CD4-positive, alpha-beta T cell (primary cell): ENCODE measurements around the gene CDH4. TPM values are rescaled to one million over a fixed set of nuclear protein-coding genes. Genes with fewer than 3 reads are reported as not detected.

Experiments
- ATAC-seq: fragments of 200-7000 bp; cut with Tn5 transposase; one replicate; pipeline ENCODE4 v1.10.0; 2022; ENCODE audit warnings: mild to moderate bottlenecking; ENCODE audit not compliant: poor library complexity
- CTCF ChIA-PET: fragments of 350-600 bp; sonication (Branson Sonifier 250); formaldehyde crosslinking; loops from one replicate; lab custom pipeline; 2021; ENCODE audit warnings: antibody characterized with exemption, inconsistent platforms; lab: Charles Lee
- POLR2A ChIA-PET: fragments of 350-600 bp; sonication (Branson Sonifier 250); formaldehyde crosslinking; loops from one replicate; lab custom pipeline; 2021; ENCODE audit warnings: antibody characterized with exemption, inconsistent platforms; lab: Charles Lee
- DNase-seq, 14 experiments: peaks; one replicate each; pipeline ENCODE4 v3.0.0-alpha.2; 2013 to 2020; ENCODE audit warnings: mixed read lengths in 2 of 14
- H3K27ac ChIP-seq, 2 donors: one replicate each; pipeline versions ENCODE4 v1.5.1 to v1.7.0; 2013; ENCODE audit warnings: low read length in 2 of 2, low read depth in 1 of 2, mild to moderate bottlenecking in 1 of 2
- H3K27me3 ChIP-seq, 2 experiments: 1 replicate in 1 of 2; 2 replicates in 1 of 2; pipeline versions ENCODE4 v1.6.1 to v1.7.0; 2013; ENCODE audit warnings: low read length in 2 of 2, control low read depth in 1 of 2, mild to moderate bottlenecking in 1 of 2, moderate library complexity in 1 of 2; ENCODE audit not compliant: insufficient read depth in 2 of 2, control insufficient read depth in 1 of 2
- H3K36me3 ChIP-seq: one replicate; pipeline ENCODE4 v1.6.1; 2013; ENCODE audit warnings: low read length, control low read depth; ENCODE audit not compliant: insufficient read depth
- H3K4me1 ChIP-seq: one replicate; pipeline ENCODE4 v1.6.1; 2013; ENCODE audit warnings: low read length, control low read depth; ENCODE audit not compliant: insufficient read depth
- H3K4me3 ChIP-seq: one replicate; pipeline ENCODE4 v1.5.1; 2013; ENCODE audit warnings: mild to moderate bottlenecking, low read length, moderate library complexity
- H3K9me3 ChIP-seq, 2 experiments: 1 replicate in 1 of 2; 2 replicates in 1 of 2; pipeline versions ENCODE4 v1.6.1 to v1.7.0; 2013; ENCODE audit warnings: low read length in 2 of 2, mild to moderate bottlenecking in 2 of 2, control low read depth in 1 of 2, moderate library complexity in 1 of 2; ENCODE audit not compliant: control insufficient read depth in 1 of 2, insufficient read depth in 1 of 2
- H3K27ac Mint-ChIP-seq: one replicate; pipeline ENCODE4 v1.8.0; 2020; ENCODE audit warnings: mixed read lengths
- H3K27me3 Mint-ChIP-seq: one replicate; pipeline ENCODE4 v1.8.0; 2021; ENCODE audit warnings: mixed read lengths
- H3K36me3 Mint-ChIP-seq: one replicate; pipeline ENCODE4 v1.8.0; 2021; ENCODE audit warnings: low read depth, mixed read lengths
- H3K4me1 Mint-ChIP-seq: one replicate; pipeline ENCODE4 v1.8.0; 2021; ENCODE audit warnings: low read depth, mixed read lengths
- H3K4me3 Mint-ChIP-seq: one replicate; pipeline ENCODE4 v1.8.0; 2020; ENCODE audit warnings: mild to moderate bottlenecking, mixed read lengths
- H3K9me3 Mint-ChIP-seq: one replicate; pipeline ENCODE4 v1.8.0; 2020; ENCODE audit warnings: mixed read lengths
- CTCF ChIP-seq: fragments of 200-600 bp; IDR thresholded peaks from one replicate; pipeline ENCODE4 v1.8.0; 2022; ENCODE audit warnings: antibody characterized with exemption, mild to moderate bottlenecking
- intact Hi-C, 2 experiments: fragments of 100-400 bp; cut with DNase I in 1 of 2; cut with micrococcal nuclease in 1 of 2; formaldehyde crosslinking; loops; one replicate each; pipeline versions ENCODE4 v1.15.1 to v1.9.0; 2023 to 2025; cut with DNase I, micrococcal nuclease
- total RNA-seq, 174 experiments: library from RNA in 2 of 174; stranded (reverse) in 2 of 174; gene quantifications; one replicate each; pipeline ENCODE4 v1.2.3 and lab custom pipeline; 2021 to 2026

CDH4 gene
- total RNA-seq, 2 experiments from 2014 or later: 0.11 TPM

GRCh38 chr20:61205769-61206168 lies 46.3 kb upstream of the CDH4 start:
- intact Hi-C loops: no loop called here
- H3K9me3 Mint-ChIP-seq: no peaks in the 10 kb centered on the region
- H3K4me3 ChIP-seq: no peak overlapping the region
- no peak overlapping the region for H3K4me3 Mint-ChIP-seq
- TF ChIP-seq CTCF: no peak
- DNase-seq (no peak), ATAC-seq (no peak)
- H3K4me1 ChIP-seq: no peaks in the 10 kb centered on the region
- H3K27ac Mint-ChIP-seq: no peak overlapping the region
- H3K36me3 Mint-ChIP-seq: no peaks in the 10 kb centered on the region
- no peaks in the 10 kb centered on the region for H3K4me1 Mint-ChIP-seq
- H3K36me3 ChIP-seq: no peaks in the 10 kb centered on the region
- ChIA-PET CTCF (no interaction called here), POLR2A (no interaction called here)
- H3K27me3 Mint-ChIP-seq: peaks cover 10% of the 10 kb centered on the region
- H3K27me3 ChIP-seq: peaks cover 0 to 6% of the 10 kb centered on the region in 2 experiments
- no peak overlapping the region for H3K27ac ChIP-seq
- H3K9me3 ChIP-seq: no peaks in the 10 kb centered on the region

DNA sequence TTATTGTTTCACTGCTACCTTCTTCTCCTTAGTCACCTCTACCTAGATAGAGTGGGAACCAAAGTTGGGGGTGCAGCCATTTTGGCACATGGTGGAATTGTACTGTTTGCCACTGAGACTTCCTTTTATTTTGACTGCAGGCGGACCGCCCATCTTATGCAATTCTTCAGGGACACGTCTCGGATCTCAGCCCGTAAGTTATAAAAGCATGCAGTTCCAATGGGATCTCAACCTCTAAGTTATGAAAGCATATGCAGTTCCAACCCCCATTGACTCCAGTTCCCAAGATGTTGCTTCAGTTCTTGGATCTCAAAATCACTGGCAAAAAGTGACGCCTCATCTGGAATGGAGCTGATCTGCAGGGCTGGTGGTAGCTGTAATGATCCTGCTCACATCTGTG lies 41.2 kb upstream of the CDH4 start:
- no peaks in the 10 kb centered on the region for H3K9me3 Mint-ChIP-seq
- H3K4me1 ChIP-seq: no peaks in the 10 kb centered on the region
- H3K4me1 Mint-ChIP-seq: no peaks in the 10 kb centered on the region
- no peaks in the 10 kb centered on the region for H3K9me3 ChIP-seq
- H3K27me3 ChIP-seq: no peaks in the 10 kb centered on the region
- DNase-seq (no peak), ATAC-seq (no peak)
- TF ChIP-seq CTCF: no peak
- no peaks in the 10 kb centered on the region for H3K36me3 Mint-ChIP-seq
- no peak overlapping the region for H3K27ac ChIP-seq
- peaks cover 4% of the 10 kb centered on the region for H3K27me3 Mint-ChIP-seq
- ChIA-PET CTCF (no interaction called here), POLR2A (no interaction called here)
- intact Hi-C loops: loop anchor here in 1 of 2 experiments (10.0 kb wide), 1 partner anchor 64 kb away; no protein-coding TSS in a partner anchor
- no peaks in the 10 kb centered on the region for H3K36me3 ChIP-seq
- H3K4me3 Mint-ChIP-seq: no peak overlapping the region
- no peak overlapping the region for H3K27ac Mint-ChIP-seq
- H3K4me3 ChIP-seq: no peak overlapping the region

DNA sequence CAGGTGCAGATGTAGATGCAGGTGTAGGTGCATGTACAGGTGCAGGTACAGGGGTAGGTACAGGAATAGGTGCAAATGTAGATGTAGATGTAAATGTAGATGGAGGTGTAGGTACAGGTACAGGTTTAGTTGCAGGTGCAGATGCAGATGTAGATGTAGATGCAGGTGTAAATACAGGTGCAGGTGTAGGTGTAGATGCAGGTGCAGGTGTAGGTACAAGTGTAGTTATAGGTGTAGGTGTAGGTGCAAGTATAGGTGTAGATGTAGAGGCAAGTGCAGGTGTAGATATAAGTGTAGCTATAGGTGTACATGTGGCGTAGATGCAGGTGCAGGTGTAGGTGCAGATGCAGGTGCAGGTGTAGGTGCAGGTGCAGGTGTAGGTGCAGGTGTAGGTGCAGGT lies 34.2 kb upstream of the CDH4 start:
- no peak for TF ChIP-seq CTCF
- H3K4me3 Mint-ChIP-seq: no peak overlapping the region
- Histone ChIP-seq H3K4me3 (no peak overlapping the region), H3K36me3 (no peaks in the 10 kb centered on the region), H3K27me3 (no peaks in the 10 kb centered on the region), H3K9me3 (no peaks in the 10 kb centered on the region), H3K27ac (no peak overlapping the region), H3K4me1 (no peaks in the 10 kb centered on the region)
- H3K4me1 Mint-ChIP-seq: no peaks in the 10 kb centered on the region
- ChIA-PET POLR2A (no interaction called here), CTCF (no interaction called here)
- H3K27ac Mint-ChIP-seq: no peak overlapping the region
- H3K9me3 Mint-ChIP-seq: peaks cover 2% of the 10 kb centered on the region
- no peak for ATAC-seq
- no peak for DNase-seq
- intact Hi-C loops: loop anchor here in 1 of 2 experiments (10.0 kb wide), 1 partner anchor 57 kb away; no protein-coding TSS in a partner anchor
- H3K27me3 Mint-ChIP-seq: no peaks in the 10 kb centered on the region
- H3K36me3 Mint-ChIP-seq: no peaks in the 10 kb centered on the region
